ENCODE measurements around the gene BTBD19.

Gene BTBD19

GRCh38 chr1:44778705-44779576, 29.4 kb upstream of the BTBD19 start:
- Histone ChIP-seq H3K36me3 (ENCODE audit: insufficient read depth, low read length) (peaks cover 27% of the 10 kb centered on the region; the same call in 1 of the 2 replicates), H2AFZ (ENCODE audit: low read length, unreplicated experiment) (no peak overlapping the region), H3K27me3 (ENCODE audit: insufficient read depth, low read length) (no peaks in the 10 kb centered on the region), H3K4me3 (ENCODE audit: low read depth, low read length) (peak overlapping the region; percentile 87), H3K79me2 (ENCODE audit: control insufficient read depth, insufficient read depth, low read length, unreplicated experiment) (peaks cover 45% of the 10 kb centered on the region), H3K4me1 (ENCODE audit: control insufficient read depth, insufficient read depth, low read length, unreplicated experiment) (peaks cover 17% of the 10 kb centered on the region), H3K27ac (ENCODE audit: low read depth, low read length) (no peak overlapping the region)

GRCh38 chr1:44780583-44781121, 27.7 kb upstream of the BTBD19 start:
- Histone ChIP-seq H2AFZ (ENCODE audit: low read length, unreplicated experiment) (no peak overlapping the region), H3K27me3 (ENCODE audit: insufficient read depth, low read length) (no peaks in the 10 kb centered on the region), H3K36me3 (ENCODE audit: insufficient read depth, low read length) (peaks cover 27% of the 10 kb centered on the region; the same call in 1 of the 2 replicates), H3K4me1 (ENCODE audit: control insufficient read depth, insufficient read depth, low read length, unreplicated experiment) (peaks cover 21% of the 10 kb centered on the region), H3K4me3 (ENCODE audit: low read depth, low read length) (no peak overlapping the region), H3K27ac (ENCODE audit: low read depth, low read length) (no peak overlapping the region), H3K79me2 (ENCODE audit: control insufficient read depth, insufficient read depth, low read length, unreplicated experiment) (peaks cover 36% of the 10 kb centered on the region)

- Histone ChIP-seq H3K4me3 (ENCODE audit: low read depth, low read length) (peak overlapping the region; percentile 70), H3K27me3 (ENCODE audit: insufficient read depth, low read length) (no peaks in the 10 kb centered on the region), H3K79me2 (ENCODE audit: control insufficient read depth, insufficient read depth, low read length, unreplicated experiment) (peaks cover 6% of the 10 kb centered on the region), H3K4me1 (ENCODE audit: control insufficient read depth, insufficient read depth, low read length, unreplicated experiment) (peaks cover 12% of the 10 kb centered on the region), H3K36me3 (ENCODE audit: insufficient read depth, low read length) (peaks cover 5% of the 10 kb centered on the region; the same call in 1 of the 2 replicates), H3K27ac (ENCODE audit: low read depth, low read length) (no peak overlapping the region), H2AFZ (ENCODE audit: low read length, unreplicated experiment) (peak overlapping the region; percentile 32)
These were observed 24.6 kb upstream of the BTBD19 start for GRCh38 chr1:44783697-44784093.

- peak overlapping the region; percentile 51 for H2AFZ ChIP-seq (ENCODE audit: low read length, unreplicated experiment)
- H3K36me3 ChIP-seq (ENCODE audit: insufficient read depth, low read length): no peaks in the 10 kb centered on the region; the same call in 1 of the 2 replicates
- no peak overlapping the region for H3K27ac ChIP-seq (ENCODE audit: low read depth, low read length)
- no peaks in the 10 kb centered on the region for H3K79me2 ChIP-seq (ENCODE audit: control insufficient read depth, insufficient read depth, low read length, unreplicated experiment)
- no peaks in the 10 kb centered on the region for H3K27me3 ChIP-seq (ENCODE audit: insufficient read depth, low read length)
- peaks cover 12% of the 10 kb centered on the region for H3K4me1 ChIP-seq (ENCODE audit: control insufficient read depth, insufficient read depth, low read length, unreplicated experiment)
- peak overlapping the region; percentile 70 for H3K4me3 ChIP-seq (ENCODE audit: low read depth, low read length)
These were observed 24.0 kb upstream of the BTBD19 start for GRCh38 chr1:44784094-44785028.

- H3K27ac ChIP-seq (ENCODE audit: low read depth, low read length): no peak overlapping the region
- no peak overlapping the region for H2AFZ ChIP-seq (ENCODE audit: low read length, unreplicated experiment)
- no peaks in the 10 kb centered on the region; the same call in 1 of the 2 replicates for H3K36me3 ChIP-seq (ENCODE audit: insufficient read depth, low read length)
- H3K27me3 ChIP-seq (ENCODE audit: insufficient read depth, low read length): no peaks in the 10 kb centered on the region
- no peaks in the 10 kb centered on the region for H3K79me2 ChIP-seq (ENCODE audit: control insufficient read depth, insufficient read depth, low read length, unreplicated experiment)
- H3K4me1 ChIP-seq (ENCODE audit: control insufficient read depth, insufficient read depth, low read length, unreplicated experiment): peaks cover 12% of the 10 kb centered on the region
- no peak overlapping the region for H3K4me3 ChIP-seq (ENCODE audit: low read depth, low read length)
These were observed 23.3 kb upstream of the BTBD19 start for GRCh38 chr1:44785029-44785380.

- H2AFZ ChIP-seq (ENCODE audit: low read length, unreplicated experiment): no peak overlapping the region
- H3K36me3 ChIP-seq (ENCODE audit: insufficient read depth, low read length): no peaks in the 10 kb centered on the region; the same call in 1 of the 2 replicates
- peaks cover 12% of the 10 kb centered on the region for H3K4me1 ChIP-seq (ENCODE audit: control insufficient read depth, insufficient read depth, low read length, unreplicated experiment)
- no peaks in the 10 kb centered on the region for H3K27me3 ChIP-seq (ENCODE audit: insufficient read depth, low read length)
- no peak overlapping the region for H3K27ac ChIP-seq (ENCODE audit: low read depth, low read length)
- H3K79me2 ChIP-seq (ENCODE audit: control insufficient read depth, insufficient read depth, low read length, unreplicated experiment): no peaks in the 10 kb centered on the region
- H3K4me3 ChIP-seq (ENCODE audit: low read depth, low read length): peak overlapping the region; percentile 72
These were observed 22.7 kb upstream of the BTBD19 start for GRCh38 chr1:44785501-44786137.

GRCh38 chr1:44786138-44786840, 22.0 kb upstream of the BTBD19 start:
- Histone ChIP-seq H2AFZ (ENCODE audit: low read length, unreplicated experiment) (peak overlapping the region; percentile 87), H3K27me3 (ENCODE audit: insufficient read depth, low read length) (no peaks in the 10 kb centered on the region), H3K36me3 (ENCODE audit: insufficient read depth, low read length) (no peaks in the 10 kb centered on the region), H3K79me2 (ENCODE audit: control insufficient read depth, insufficient read depth, low read length, unreplicated experiment) (no peaks in the 10 kb centered on the region), H3K27ac (ENCODE audit: low read depth, low read length) (no peak overlapping the region), H3K4me3 (ENCODE audit: low read depth, low read length) (peak overlapping the region; percentile 72), H3K4me1 (ENCODE audit: control insufficient read depth, insufficient read depth, low read length, unreplicated experiment) (peaks cover 12% of the 10 kb centered on the region)

GRCh38 chr1:44786841-44787426, 21.4 kb upstream of the BTBD19 start:
- Histone ChIP-seq H3K79me2 (ENCODE audit: control insufficient read depth, insufficient read depth, low read length, unreplicated experiment) (no peaks in the 10 kb centered on the region), H3K27me3 (ENCODE audit: insufficient read depth, low read length) (no peaks in the 10 kb centered on the region), H3K4me1 (ENCODE audit: control insufficient read depth, insufficient read depth, low read length, unreplicated experiment) (peaks cover 12% of the 10 kb centered on the region), H3K4me3 (ENCODE audit: low read depth, low read length) (no peak overlapping the region), H2AFZ (ENCODE audit: low read length, unreplicated experiment) (no peak overlapping the region), H3K27ac (ENCODE audit: low read depth, low read length) (no peak overlapping the region), H3K36me3 (ENCODE audit: insufficient read depth, low read length) (no peaks in the 10 kb centered on the region)

- H2AFZ ChIP-seq (ENCODE audit: low read length, unreplicated experiment): no peak overlapping the region
- peaks cover 12% of the 10 kb centered on the region for H3K4me1 ChIP-seq (ENCODE audit: control insufficient read depth, insufficient read depth, low read length, unreplicated experiment)
- no peak overlapping the region for H3K4me3 ChIP-seq (ENCODE audit: low read depth, low read length)
- no peaks in the 10 kb centered on the region for H3K27me3 ChIP-seq (ENCODE audit: insufficient read depth, low read length)
- no peaks in the 10 kb centered on the region for H3K79me2 ChIP-seq (ENCODE audit: control insufficient read depth, insufficient read depth, low read length, unreplicated experiment)
- no peak overlapping the region for H3K27ac ChIP-seq (ENCODE audit: low read depth, low read length)
- H3K36me3 ChIP-seq (ENCODE audit: insufficient read depth, low read length): no peaks in the 10 kb centered on the region
These were observed 20.8 kb upstream of the BTBD19 start for GRCh38 chr1:44787506-44787905.

Data from ACC112 (cell line).